Mesenchymal stem cell (in vitro differentiated cells and primary cell): Measurements from ENCODE around the gene EML6.

Source experiments
- DNase-seq: peaks from one replicate; pipeline ENCODE4 v3.0.0-alpha.2; 2013
- H2AFZ ChIP-seq: one replicate; pipeline ENCODE4 v1.6.1; 2013; ENCODE audit warnings: low read depth, mild to moderate bottlenecking, control low read depth, inconsistent platforms, low read length, moderate library complexity
- H2AK5ac ChIP-seq: 2 replicates; pipeline ENCODE4 v1.6.1; 2013; ENCODE audit warnings: low read length, moderate library complexity, mild to moderate bottlenecking, inconsistent platforms; ENCODE audit not compliant: severe bottlenecking
- H2BK120ac ChIP-seq: one replicate; pipeline ENCODE4 v1.6.1; 2013; ENCODE audit warnings: low read depth, mild to moderate bottlenecking, inconsistent platforms, low read length, moderate library complexity
- H2BK12ac ChIP-seq, 2 experiments: one replicate each; pipeline ENCODE4 v1.6.1; 2013; ENCODE audit warnings: inconsistent platforms in 2 of 2, low read length in 2 of 2, mild to moderate bottlenecking in 2 of 2, moderate library complexity in 2 of 2, control low read depth in 1 of 2
- H2BK15ac ChIP-seq: one replicate; pipeline ENCODE4 v1.6.1; 2013; ENCODE audit warnings: mild to moderate bottlenecking, low read depth, inconsistent platforms; ENCODE audit not compliant: poor library complexity, severe bottlenecking
- H2BK5ac ChIP-seq: 2 replicates; pipeline ENCODE4 v1.6.1; 2013; ENCODE audit warnings: low read depth, mild to moderate bottlenecking, low read length, control low read depth, inconsistent platforms; ENCODE audit not compliant: poor library complexity, severe bottlenecking
- H3K14ac ChIP-seq, 2 experiments: one replicate each; pipeline ENCODE4 v1.6.1; 2013; ENCODE audit warnings: inconsistent platforms in 2 of 2, low read length in 2 of 2, control low read depth in 1 of 2, mild to moderate bottlenecking in 1 of 2, moderate library complexity in 1 of 2
- H3K18ac ChIP-seq, 2 experiments: one replicate each; pipeline ENCODE4 v1.6.1; 2013; ENCODE audit warnings: inconsistent platforms in 2 of 2, low read length in 2 of 2, control low read depth in 1 of 2, low read depth in 1 of 2, mild to moderate bottlenecking in 1 of 2
- H3K23ac ChIP-seq, 2 experiments: one replicate each; pipeline ENCODE4 v1.6.1; 2013; ENCODE audit warnings: inconsistent platforms in 2 of 2, low read length in 2 of 2, mild to moderate bottlenecking in 2 of 2, moderate library complexity in 2 of 2, control low read depth in 1 of 2
- H3K27ac ChIP-seq: 2 replicates; pipeline ENCODE4 v1.5.1; 2013; ENCODE audit warnings: mild to moderate bottlenecking, moderate library complexity, low read length, control low read depth, inconsistent platforms; ENCODE audit not compliant: poor library complexity, severe bottlenecking
- H3K27me3 ChIP-seq, 2 experiments: 2 replicates each; pipeline versions ENCODE4 v1.6.1 to v1.7.0; 2013; ENCODE audit warnings: low read length in 2 of 2, mild to moderate bottlenecking in 2 of 2, moderate library complexity in 2 of 2, control low read depth in 1 of 2, inconsistent platforms in 1 of 2; ENCODE audit not compliant: control insufficient read depth in 1 of 2, insufficient read depth in 1 of 2
- H3K36me3 ChIP-seq, 2 experiments: 2 replicates each; pipeline versions ENCODE4 v1.6.1 to v1.7.0; 2013; ENCODE audit warnings: low read length in 2 of 2, control low read depth in 1 of 2, inconsistent platforms in 1 of 2, low read depth in 1 of 2, mild to moderate bottlenecking in 1 of 2; ENCODE audit not compliant: insufficient read depth in 2 of 2, control insufficient read depth in 1 of 2
- H3K4ac ChIP-seq, 2 experiments: one replicate each; pipeline ENCODE4 v1.6.1; 2013; ENCODE audit warnings: inconsistent platforms in 2 of 2, low read length in 2 of 2, mild to moderate bottlenecking in 2 of 2, moderate library complexity in 2 of 2, control low read depth in 1 of 2, low read depth in 1 of 2
- H3K4me1 ChIP-seq: 2 replicates; pipeline ENCODE4 v1.6.1; 2013; ENCODE audit warnings: low read depth, low read length, control low read depth; ENCODE audit not compliant: control insufficient read depth, insufficient read depth
- H3K4me2 ChIP-seq: 2 replicates; pipeline ENCODE4 v1.6.1; 2013; ENCODE audit warnings: low read length, mild to moderate bottlenecking, inconsistent platforms; ENCODE audit not compliant: poor library complexity, severe bottlenecking
- H3K4me3 ChIP-seq, 2 experiments: 2 replicates each; pipeline versions ENCODE4 v1.5.1 to v1.7.0; 2013; ENCODE audit warnings: low read length in 2 of 2, mild to moderate bottlenecking in 2 of 2, control low read depth in 1 of 2, low read depth in 1 of 2; ENCODE audit not compliant: insufficient read depth in 1 of 2
- H3K79me1 ChIP-seq: replicated peaks from 2 replicates; pipeline ENCODE4 v1.6.1; 2013; ENCODE audit warnings: mild to moderate bottlenecking, control low read depth, low read length, inconsistent platforms; ENCODE audit not compliant: poor library complexity, severe bottlenecking
- H3K9ac ChIP-seq: 2 replicates; pipeline ENCODE4 v1.7.0; 2013; ENCODE audit warnings: mild to moderate bottlenecking, low read length, moderate library complexity
- H3K9me3 ChIP-seq: 2 replicates; pipeline ENCODE4 v1.7.0; 2013; ENCODE audit warnings: mild to moderate bottlenecking, low read length; ENCODE audit not compliant: control insufficient read depth
- H4K8ac ChIP-seq: one replicate; pipeline ENCODE4 v1.6.1; 2013; ENCODE audit warnings: inconsistent platforms, mild to moderate bottlenecking, low read length, moderate library complexity
- H4K91ac ChIP-seq: one replicate; pipeline ENCODE4 v1.6.1; 2013; ENCODE audit warnings: mild to moderate bottlenecking, low read length, inconsistent platforms
- WGBS: methylation state at CpG from one replicate; pipeline ENCODE4 v1.1.7; 2013; ENCODE audit warnings: mixed read lengths; 5-methylcytosine and 5-hydroxymethylcytosine counted together

The EML6 gene

GRCh38 chr2:54699665-54700064 lies 23.8 kb upstream of the EML6 start:
- Histone ChIP-seq H3K4me3 (no peak overlapping the region), H3K9me3 (no peaks in the 10 kb centered on the region), H3K27me3 (no peaks in the 10 kb centered on the region), H2BK5ac (no peak overlapping the region), H2BK15ac (no peak overlapping the region), H2BK12ac (no peak overlapping the region), H3K14ac (no peak overlapping the region), H4K8ac (no peak overlapping the region), H3K27ac (no peak overlapping the region), H4K91ac (no peak overlapping the region), H3K36me3 (no peaks in the 10 kb centered on the region), H3K9ac (no peak overlapping the region), H3K18ac (no peak overlapping the region), H3K23ac (no peak overlapping the region), H3K4me1 (no peaks in the 10 kb centered on the region), H2AFZ (no peak overlapping the region), H2BK120ac (no peak overlapping the region), H3K79me1 (no peaks in the 10 kb centered on the region), H3K4ac (no peak overlapping the region), H3K4me2 (no peak overlapping the region), H2AK5ac (no peak overlapping the region)
- WGBS, result no CpG with 5 or more reads among the region's 2 CpGs
- DNase-seq, result no peak

- Histone ChIP-seq H3K9me3 (no peaks in the 10 kb centered on the region), H3K4me1 (no peaks in the 10 kb centered on the region), H3K23ac (no peak overlapping the region), H2BK12ac (no peak overlapping the region), H2AK5ac (no peak overlapping the region), H3K4ac (no peak overlapping the region), H4K91ac (no peak overlapping the region), H2BK120ac (no peak overlapping the region), H2BK15ac (no peak overlapping the region), H3K18ac (no peak overlapping the region), H3K36me3 (no peaks in the 10 kb centered on the region), H3K27me3 (no peaks in the 10 kb centered on the region), H3K27ac (no peak overlapping the region), H4K8ac (no peak overlapping the region), H3K9ac (no peak overlapping the region), H3K4me3 (no peak overlapping the region), H3K79me1 (no peaks in the 10 kb centered on the region), H2AFZ (no peak overlapping the region), H3K4me2 (no peak overlapping the region), H2BK5ac (no peak overlapping the region), H3K14ac (no peak overlapping the region)
- DNase-seq, result no peak
- WGBS, result 88% methylated on average over 2 of the region's 2 CpGs
Observed at GRCh38 chr2:54701029-54701428, 22.4 kb upstream of the EML6 start.

GRCh38 chr2:54704238-54704637 lies 19.2 kb upstream of the EML6 start:
- DNase-seq, result no peak

GRCh38 chr2:54704688-54705605 lies 18.5 kb upstream of the EML6 start:
- Histone ChIP-seq H3K79me1 (no peaks in the 10 kb centered on the region), H4K91ac (no peak overlapping the region), H3K36me3 (no peaks in the 10 kb centered on the region), H3K14ac (no peak overlapping the region), H3K9ac (no peak overlapping the region), H2BK5ac (no peak overlapping the region), H2AFZ (no peak overlapping the region), H3K18ac (no peak overlapping the region), H3K27ac (no peak overlapping the region), H3K9me3 (no peaks in the 10 kb centered on the region), H3K4ac (no peak overlapping the region), H2BK120ac (no peak overlapping the region), H3K23ac (no peak overlapping the region), H2BK12ac (no peak overlapping the region), H3K4me1 (peaks cover 2% of the 10 kb centered on the region), H3K4me3 (no peak overlapping the region), H3K4me2 (no peak overlapping the region), H2AK5ac (no peak overlapping the region), H4K8ac (no peak overlapping the region), H2BK15ac (no peak overlapping the region), H3K27me3 (peaks cover 0 to 12% of the 10 kb centered on the region in 2 experiments)
- peak; percentile 75 for DNase-seq
- 0% methylated on average over 1 of the region's 3 CpGs for WGBS

More at GRCh38 chr2:54704238-54704637, 19.2 kb upstream of the EML6 start:
- Histone ChIP-seq H3K14ac (no peak overlapping the region), H3K27ac (no peak overlapping the region), H2BK12ac (no peak overlapping the region), H3K4me1 (peaks cover under 1% of the 10 kb centered on the region), H3K18ac (no peak overlapping the region), H2BK5ac (no peak overlapping the region), H3K9ac (no peak overlapping the region), H3K4me2 (no peak overlapping the region), H2AFZ (no peak overlapping the region), H2BK120ac (no peak overlapping the region), H3K79me1 (no peaks in the 10 kb centered on the region), H3K4me3 (no peak overlapping the region), H3K23ac (no peak overlapping the region), H3K9me3 (no peaks in the 10 kb centered on the region), H4K8ac (no peak overlapping the region), H2AK5ac (no peak overlapping the region), H3K4ac (no peak overlapping the region), H3K36me3 (no peaks in the 10 kb centered on the region), H4K91ac (no peak overlapping the region), H3K27me3 (peaks cover 0 to 7% of the 10 kb centered on the region in 2 experiments), H2BK15ac (no peak overlapping the region)
- 93% methylated on average over 1 of the region's 1 CpG for WGBS
